Activated CD8-positive, alpha-beta memory T cell treated with anti-CD3 and anti-CD28 coated beads, Interleukin-2, amount 50 U/mL, for 4 hours (primary cell): ENCODE results near the gene GRK6.

Experiments used
- DNase-seq: peaks from one replicate; pipeline ENCODE4 v3.0.0-alpha.2; 2020

GRK6 gene

DNA sequence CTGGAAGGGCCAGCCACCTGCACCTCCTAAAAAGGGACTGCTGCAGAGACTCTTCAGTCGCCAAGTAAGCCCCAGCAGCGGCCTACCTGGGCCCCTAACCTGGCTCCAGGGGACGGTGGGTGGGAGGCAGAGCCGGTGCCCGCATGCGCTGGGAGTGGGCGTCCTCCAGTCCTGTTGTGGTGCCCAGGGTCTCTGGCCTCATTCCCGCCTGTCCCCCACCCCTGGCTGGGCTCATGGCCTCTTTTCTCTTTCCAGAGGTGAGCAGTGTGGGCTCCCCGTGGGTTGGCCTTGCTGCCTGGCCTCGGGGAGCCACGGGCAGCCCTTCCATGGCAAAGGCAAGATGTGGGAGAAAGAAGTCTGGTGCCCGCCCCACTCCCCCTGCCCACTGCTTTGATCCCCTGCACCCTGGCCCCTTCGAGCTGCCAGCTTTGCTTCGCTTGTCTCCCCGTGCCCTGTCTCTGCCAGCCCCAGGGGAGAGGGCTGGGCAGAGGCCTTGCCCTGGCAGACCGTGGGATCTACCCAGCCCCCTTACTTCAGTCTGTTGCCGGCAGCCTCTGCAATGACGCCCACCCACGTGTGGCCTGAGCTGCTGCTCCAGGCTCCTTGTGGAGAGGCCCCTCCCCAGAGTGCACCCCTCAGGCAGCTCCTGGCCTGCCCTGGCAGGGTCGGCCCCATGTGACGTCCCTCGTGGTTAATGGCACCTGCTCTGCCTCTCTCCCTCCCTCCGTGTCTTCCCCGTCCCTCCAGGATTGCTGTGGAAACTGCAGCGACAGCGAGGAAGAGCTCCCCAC is 14.7 kb downstream of the GRK6 start:
- no peak for DNase-seq

DNA sequence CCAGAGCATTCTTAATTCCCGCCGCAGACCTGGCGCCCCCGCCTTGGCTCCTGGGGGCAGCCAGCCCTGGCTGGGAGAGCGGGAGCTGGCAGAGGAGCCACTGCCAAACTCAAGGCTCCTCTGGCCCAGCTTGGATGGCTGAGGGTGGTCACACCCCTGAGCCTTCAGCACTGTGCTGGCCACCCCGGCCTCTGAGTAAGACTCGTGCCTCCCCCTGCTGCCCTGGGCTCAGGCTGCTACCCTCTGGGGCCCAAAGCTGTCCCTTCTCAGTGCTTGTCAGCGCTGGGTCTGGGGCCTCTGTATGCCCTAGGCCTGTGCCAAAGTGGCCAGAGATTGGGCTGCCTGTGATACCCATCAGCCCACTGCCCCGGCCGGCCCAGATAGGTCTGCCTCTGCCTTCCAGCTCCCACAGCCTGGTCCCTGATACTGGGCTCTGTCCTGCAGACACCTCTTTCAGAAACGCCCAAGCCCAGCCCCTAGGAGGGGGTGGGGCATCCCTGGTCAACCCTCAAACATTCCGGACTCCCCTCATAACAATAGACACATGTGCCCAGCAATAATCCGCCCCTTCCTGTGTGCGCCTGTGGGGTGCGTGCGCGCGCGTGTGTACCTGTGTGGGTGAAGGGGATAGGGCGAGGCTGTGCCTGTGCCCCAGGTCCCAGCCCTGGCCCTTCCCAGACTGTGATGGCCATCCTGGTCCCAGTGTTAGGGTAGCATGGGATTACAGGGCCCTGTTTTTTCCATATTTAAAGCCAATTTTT is 15.8 kb downstream of the GRK6 start:
- no peak for DNase-seq

DNA sequence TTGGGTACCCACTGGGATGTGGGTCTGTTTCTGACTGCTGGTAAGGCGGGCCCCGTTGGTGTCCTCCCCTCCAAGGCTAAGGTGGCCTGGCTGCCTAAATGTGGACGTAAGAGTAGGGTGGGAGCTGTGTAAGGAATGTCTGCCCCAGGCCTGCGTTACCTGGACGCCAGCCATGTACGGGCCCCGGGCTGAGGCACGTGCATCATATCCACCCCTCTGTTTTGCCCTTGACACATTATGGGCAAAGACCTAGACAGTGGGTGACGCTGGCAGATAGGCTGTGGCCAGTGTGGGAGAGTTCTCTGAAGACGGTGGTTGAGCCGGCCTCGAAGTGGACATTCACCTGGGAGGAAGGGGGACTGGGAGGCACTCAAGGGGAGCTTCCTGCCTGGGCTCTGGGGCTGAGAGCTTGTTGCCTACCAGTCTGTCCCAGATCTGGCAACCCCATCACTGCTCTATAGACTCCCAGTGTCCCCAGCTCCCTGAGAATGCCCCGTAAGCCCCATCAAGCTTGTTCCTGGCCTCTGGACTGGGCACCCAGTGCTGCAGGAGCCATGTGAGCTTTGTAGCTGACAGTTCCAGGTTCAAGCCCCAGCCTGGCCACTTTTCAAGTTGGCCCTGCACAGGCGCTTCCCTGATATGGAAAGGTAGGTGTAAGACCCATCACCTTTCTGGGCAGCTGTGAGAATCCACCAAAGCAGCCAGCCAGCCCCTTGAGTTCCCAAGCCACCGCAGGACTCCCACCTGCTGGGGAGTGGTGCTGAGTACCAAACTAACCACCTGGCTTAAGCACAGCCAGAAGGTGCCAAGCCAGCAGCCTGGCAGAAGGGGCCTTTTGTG is 16.9 kb downstream of the GRK6 start:
- DNase-seq, result no peak

DNA sequence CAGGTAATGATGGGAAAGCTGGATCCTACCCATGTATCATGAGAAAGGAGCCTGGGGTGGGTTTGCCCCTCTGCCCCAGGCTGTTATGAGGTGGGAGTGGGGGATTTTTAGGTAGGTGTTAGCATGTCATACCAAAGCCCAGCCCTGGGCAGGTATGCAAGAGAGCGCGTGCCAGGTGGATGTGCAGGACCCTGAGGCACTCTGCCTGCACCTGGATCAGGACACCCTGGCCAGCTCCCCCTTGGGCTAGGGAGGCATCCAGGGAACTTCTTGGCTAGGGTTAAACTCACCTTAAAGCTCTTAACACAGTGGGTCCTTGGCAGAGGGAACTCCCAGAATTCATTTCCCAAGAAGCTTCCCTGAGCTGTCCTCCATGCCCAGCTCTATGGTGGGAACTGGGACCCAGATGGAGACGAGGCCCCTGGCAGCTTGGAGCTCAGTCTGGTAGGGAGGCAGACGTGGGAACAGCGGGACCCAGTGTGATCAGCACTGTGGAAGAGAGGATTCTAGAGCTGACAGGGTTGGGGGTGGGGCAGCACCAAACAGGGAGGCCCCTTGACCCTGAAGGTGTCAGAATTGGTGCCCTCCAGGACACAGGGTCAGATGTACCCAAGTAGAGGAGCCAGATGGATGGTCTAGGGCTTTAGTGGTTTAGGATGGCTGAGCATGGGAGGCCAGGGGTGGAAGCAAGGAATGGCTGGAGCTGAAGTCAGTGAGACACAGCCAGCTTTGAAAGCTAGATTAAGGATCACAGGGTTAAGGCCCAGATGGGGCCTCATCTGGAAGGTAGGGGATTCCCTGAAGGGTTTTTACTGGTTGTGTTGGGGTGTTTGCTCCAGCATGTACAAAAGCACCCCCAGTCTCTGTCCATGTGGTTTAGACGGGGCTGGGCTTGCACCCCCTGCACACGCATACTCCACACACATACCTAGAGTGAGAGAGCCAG is 17.9 kb downstream of the GRK6 start:
- no peak for DNase-seq

DNA sequence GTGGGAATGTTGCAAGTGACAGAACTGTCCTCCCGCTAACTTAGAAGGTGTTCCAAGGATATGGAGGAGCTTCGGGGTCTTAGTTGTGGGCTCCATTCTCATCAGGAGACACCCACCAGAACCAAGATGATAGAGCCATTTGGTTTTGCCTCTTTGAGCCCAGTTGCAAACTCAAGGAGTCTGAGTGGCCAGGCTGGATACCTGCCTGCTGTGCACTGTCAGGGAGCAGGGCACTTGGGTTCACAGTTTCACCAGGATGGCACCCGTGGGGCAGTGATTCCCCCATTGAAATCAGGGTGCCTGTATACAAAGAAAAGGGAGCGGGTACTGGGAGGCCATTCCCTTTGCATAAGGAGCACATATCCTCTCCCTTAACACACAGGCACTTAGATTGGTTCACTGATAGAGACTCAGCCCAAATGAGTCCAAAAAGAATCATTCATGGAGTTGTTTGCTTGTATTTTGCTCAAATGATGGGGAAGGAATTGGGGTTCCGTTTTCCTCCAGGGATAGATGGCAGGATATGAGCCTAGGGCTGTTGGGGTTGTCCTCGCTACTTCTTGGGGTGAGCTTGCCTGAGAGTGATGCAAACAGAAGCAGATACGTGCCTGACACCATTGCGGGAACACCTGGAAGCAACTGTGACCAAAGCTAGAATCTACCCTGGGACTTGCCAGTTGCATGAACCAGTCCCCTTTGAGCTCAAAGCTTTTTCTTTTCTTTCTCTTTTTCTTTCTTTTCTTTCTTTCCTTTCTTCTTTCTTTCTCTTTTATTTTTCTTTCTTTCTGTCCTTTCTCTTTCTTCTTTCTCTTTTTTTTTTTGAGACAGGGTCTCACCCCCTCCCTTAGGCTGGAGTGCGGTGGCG is 18.8 kb downstream of the GRK6 start:
- no peak for DNase-seq

DNA sequence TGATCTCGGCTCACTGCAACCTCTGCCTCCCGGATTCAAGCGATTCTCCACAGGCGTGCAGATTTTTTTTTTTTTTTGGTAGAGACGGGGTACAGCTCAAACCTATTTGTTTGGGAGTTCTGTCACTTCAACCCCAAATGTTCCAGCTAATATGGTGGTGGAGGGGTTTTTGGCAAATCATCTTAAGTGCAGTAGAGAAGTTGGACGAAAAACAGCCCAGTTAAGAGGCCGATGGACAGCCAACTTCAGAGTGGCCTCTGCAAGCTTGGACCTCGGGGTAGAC is 19.4 kb downstream of the GRK6 start:
- no peak for DNase-seq

DNA sequence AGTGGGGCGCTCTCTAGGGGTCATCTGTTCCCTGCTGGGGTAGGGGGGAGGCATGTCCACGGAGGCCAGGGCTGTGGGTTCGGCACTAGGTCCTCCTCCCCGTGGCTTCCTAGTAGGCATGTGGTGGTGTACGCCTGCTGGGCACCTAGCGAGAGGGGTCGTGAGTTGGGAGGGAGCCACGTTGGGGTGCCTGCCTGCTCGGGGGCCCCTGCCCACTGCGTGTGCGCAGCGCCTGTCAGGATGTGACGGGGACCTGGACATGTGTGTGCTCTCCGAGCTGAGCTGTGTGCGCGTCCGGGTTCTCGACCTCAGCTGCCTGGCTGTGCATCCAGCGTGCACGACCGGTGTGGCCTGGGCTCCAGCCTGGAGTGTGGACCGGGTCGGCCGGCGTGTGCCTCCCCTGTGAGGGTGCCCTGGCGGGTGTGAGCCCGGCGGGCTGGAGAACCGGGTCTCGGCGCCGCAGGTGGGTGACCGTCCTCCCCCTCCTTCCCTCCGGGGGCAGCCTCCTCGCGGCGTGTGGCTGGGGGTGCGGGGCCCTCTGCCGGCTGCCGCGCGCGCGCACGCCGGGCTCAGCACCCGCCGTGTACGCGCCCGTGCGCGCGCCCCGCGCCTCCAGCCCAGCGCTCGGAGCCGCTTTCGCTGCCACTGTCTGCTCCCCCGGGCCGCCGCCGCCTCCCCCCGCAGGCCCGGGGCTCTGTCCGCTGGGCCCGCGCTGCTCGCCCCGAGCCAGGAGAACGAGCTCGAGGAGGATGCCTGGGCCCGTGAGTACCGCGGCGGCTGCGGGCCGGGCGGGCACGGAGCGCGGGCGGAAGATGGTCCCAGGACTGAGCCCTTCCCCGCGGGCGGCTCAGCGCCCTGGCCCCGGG is 20.0 kb downstream of the GRK6 start, which contains the start of gene PRR7:
Gene PRR7, plus strand, starts transcription at position 615 of the 866 bp plus-strand sequence. CDS start 8,254 bp downstream, outside the sequence.
- peak; percentile 79 for DNase-seq

DNA sequence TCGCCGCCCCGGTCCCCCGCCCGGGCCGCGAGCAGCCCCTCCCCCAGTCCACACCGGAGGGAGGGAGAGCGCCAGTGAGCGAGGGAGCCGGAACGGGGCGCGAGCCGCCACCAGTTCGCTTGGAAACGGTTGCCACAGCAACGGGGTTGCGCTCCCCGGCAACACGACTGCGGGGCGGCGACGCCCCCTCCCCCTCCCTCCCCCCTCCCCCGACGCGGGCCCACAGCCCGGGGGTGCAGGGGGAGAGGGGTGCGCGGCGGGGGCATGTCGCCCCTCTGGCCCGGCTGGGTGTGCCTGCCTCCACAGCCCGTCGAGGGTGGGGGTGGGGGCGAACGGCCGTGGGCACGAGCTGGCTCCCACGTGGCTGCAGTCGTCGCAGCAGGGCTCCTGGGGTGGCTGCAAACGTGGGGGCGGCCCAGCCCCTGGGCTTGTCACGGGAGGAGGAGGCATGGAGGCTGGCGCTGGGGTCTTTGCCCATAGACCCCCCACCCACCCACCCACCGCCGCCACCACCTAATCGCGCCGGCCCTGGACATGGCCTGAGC is 20.7 kb downstream of the GRK6 start:
- DNase-seq, result peak; percentile 65

DNA sequence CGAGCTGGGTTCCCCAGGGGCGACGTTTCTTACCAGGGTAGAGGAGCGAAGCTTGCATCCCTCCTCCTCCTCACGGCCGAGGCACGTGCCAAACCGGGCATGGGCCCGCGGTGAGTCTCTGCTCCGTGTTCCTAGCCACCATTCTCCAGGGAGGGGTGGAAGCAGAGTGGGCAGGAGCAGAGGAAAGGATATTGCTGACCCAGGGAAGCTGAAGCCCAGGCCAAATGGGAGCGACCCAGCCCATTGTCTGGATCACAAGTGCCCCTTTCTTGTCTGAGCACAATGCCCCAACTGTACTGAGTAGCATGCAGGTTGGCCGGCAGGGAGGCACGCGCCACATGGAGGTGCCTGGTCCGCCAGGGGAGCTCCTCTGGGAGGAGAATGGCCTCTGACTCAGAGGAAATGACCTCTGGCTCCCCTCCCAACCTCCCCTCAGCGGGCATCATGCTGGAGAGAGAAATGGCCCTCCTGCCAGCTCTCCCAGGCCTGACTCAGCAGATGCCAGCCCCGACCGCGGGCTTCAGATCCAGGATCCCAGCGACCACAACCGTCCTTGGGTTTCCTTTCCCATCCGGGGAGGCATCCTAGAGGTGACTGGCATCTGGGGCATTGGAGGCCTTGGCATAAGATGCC is 21.3 kb downstream of the GRK6 start:
- no peak for DNase-seq

DNA sequence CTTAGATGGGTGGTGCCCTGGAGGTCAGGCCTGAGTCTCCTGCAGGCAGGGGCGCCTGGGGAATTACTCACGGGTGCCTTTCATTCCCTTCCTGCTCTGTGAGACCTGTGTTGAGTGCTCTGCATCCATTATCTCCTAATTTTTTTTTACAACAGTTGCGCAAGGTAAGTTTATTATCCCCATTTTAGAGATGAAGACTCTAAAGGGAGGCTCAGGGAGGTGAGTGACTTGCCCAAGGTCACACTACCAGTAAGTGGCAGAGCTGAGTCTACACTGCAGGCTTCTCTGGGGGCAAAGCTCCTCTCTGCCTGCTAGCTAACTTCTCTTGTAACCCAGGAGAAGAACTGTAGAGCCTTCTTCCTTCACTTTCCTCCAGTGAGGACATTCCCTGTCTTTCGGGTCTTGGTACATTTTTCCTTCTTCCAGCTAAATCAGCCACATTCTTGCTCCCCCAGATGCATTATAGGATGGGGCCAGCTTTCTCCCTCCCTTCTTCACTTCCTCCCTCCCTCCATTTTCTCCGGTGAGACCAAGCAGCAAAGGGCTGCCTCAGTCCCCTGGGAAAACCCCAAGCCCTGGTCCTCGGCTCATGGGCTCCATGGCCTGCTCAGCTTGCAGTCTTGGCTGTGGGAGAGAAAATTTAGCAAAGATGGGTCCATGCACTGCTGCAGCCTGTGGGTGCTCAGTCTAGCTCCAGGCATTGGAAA is 21.9 kb downstream of the GRK6 start:
- no peak for DNase-seq

DNA sequence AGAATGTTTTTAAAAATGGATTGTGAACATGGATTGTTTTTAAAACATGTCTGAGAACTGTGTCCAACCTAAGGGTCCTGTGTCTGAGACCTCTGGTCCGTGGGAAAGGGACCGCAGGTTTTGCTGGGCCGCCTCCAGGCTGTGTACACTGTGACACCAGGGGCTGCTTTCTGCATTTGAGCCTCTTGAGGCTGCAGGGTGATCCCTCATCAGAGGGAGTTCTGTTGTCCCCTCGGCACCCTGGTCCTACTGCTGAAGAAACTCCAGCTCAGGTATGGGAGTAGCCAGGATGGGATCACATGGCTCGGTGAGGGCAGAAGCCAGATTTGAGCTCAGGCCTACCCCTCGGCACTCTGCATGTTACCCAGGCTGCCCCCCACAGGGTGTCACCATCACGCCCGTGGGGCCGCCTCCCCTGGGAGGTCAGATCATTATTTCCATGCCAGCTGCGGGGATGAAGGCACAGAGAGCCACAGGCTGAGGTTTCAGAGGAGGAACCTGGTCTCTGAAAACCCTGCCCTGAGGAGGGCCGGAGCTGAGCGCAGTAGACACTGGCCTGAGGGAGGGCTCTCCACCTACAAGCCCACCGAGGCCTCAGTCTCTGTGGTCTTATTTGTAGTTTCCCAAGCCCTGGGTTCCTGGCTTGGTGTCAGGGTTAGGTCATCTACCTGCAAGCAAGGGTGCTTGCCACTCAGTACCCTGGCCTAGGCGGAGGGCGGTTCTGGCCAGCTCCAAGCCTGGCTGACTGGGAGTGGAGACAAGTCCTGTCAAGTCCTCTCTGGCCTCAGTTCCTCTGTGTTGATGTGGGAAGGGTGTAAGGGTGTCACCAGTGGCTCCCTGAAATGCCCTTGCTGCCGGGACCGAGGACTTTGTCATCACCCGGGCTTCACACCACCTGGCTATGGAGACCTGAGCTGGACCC is 22.9 kb downstream of the GRK6 start:
- no peak for DNase-seq

DNA sequence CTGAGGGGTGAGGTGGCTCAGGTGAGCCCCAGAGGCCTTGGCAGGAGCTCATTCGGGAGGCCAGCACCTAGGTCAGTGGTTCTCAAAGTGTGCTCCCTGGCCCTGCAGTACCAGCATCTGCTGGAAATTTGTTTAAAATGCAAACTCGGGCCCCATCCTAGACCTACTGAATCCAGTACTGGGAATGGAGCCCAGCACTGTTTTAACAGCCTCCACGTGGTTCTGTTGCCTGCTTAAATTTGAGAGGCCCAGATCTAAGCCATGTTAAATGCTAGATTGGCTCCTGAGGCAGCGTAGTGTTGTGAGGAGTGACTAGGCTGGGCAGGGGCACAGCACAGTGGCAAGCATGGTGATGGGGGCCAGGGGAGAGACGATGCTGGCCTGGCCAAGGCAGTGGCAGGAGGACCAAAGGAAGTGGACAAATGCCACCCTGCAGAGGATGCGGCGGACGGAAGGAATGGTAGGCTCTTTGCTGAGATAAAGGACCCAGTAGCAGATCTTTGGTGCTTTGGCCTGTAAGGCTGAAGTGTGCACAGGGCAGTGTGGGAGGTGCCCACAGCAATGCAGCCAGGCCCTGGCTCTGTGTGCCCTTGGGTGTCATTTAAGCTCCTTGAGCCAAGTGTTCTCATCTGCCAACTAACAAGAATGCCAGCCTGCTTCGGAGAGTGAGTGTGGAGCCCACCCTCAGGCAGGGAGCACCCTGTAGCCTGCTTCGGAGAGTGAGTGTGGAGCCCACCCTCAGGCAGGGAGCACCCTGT is 24.4 kb downstream of the GRK6 start:
- DNase-seq, result no peak

DNA sequence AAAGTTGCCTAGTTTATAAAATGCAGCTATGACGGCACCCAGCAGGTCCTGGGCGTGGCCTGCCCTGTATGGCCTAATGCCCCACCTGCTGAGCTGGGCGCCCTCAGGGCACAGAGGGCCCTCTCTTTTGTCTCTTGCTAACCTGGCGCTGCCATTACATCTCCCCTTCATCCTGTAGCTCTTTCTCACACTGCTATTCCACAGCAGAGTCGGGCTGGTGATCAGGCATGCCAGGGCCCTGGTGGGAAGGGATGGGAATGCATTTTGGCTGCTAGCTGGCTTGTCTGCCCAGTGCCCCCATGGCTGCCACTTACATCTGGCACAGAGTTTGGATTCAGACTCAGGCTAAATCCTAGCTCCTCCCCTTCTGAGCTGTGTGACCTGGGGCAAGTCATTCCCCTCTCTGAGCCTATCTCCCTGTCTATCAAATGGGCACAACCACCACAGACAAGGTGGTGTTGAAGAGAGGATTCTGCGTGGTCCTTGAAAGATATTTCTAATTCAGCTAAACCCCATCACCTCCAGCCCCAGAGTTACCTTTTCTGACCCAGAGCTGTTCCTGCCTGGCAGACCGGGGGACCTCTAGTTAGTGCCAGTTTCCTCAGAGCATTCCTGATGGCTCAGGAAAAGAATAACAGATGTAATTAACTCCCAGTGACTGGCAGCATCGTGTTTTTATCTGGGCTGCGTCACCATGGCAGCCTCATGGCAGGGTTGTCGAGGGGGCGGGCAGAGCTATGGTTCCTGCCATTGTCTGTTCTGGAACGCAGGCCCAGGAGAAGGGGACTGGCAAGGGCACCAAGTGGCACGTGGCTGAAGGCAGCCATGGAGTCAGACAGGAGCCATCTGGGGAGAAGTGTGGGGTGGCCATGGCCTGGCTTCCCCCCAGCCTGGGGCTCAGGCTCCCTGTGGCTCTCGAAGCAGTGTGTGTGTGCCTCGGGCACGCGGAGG is 26.5 kb downstream of the GRK6 start:
- DNase-seq, result no peak

DNA sequence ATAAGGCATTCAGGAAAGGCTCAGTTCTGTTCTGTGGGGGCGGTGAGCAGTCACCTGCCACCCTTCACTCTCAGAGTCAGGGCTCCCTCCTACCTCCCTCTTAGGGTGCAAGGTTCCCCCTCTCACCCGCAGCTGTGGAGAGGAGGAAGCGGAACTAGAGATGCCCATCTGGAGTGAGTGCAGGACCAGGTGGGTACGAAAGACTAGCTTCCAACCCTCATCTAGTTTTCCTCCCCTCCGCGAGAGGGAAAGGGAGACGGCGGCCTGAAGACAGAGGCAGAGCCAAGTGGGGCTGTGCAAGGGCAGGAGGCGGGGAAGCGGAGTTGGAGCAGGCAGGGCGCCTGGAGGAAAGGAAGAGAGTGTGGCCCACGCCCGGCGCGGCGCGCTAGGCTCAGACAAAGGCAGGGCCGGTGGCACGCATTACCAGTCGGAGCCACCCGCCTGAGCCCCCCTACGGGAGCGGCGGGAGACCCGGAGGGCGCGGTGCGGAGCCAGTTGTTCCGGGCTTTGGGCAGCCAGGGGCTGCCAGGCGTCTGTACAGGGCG is 27.4 kb downstream of the GRK6 start:
- DNase-seq, result no peak

DNA sequence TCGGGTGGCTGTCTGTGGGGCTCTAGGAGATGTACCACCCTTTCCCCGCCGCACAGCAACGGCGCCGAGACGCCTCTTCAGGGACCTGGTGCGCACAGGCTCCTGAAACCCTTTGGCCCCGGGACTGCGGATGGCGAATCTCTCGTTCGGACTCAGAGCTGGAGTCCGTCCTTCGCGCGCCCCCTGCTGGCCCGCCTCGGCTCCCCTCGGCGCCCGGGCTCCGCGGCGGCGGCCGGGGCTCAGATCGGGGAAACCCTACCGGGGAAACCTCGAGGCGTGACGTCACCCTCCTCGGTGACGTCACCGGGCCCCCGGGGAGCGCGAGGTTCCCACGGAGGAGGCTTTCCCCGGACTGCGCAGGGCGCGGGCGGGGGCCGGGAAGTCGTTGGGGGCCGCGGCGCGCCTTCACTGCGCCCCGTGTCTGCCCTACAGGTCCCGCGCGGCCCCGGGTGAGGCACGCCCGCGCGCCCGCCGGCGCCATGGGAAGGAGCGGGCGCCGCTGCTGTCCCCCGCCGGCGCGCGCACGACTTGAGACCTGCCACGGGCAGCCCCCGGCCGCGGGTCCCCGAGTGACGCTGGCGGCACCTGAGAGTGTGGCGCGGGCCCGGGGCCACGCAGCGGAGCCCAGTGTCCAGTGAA is 28.0 kb downstream of the GRK6 start:
- peak; percentile 97 for DNase-seq
